GM10266 (cell line): ENCODE results near the gene PEBP1.

Experiments used
- DNase-seq: peaks from one replicate; pipeline ENCODE4 v3.0.0; 2012; ENCODE audit errors: extremely low spot score
- TF ChIP-seq, protein P1 (sequence below): IDR thresholded peaks from 2 replicates; pipeline ENCODE4 v1.5.1; 2012; ENCODE audit warnings: mild to moderate bottlenecking, low read depth; ENCODE audit not compliant: control insufficient read depth, insufficient read depth; ENCODE audit errors: missing control alignments

The PEBP1 gene

GRCh38 chr12:118135788-118136558, at the start of gene PEBP1:
Gene PEBP1 (plus strand): TSS chr12:118136124. CDS start chr12:118136210, 86 bp downstream.
- TF ChIP-seq, protein P1, sequence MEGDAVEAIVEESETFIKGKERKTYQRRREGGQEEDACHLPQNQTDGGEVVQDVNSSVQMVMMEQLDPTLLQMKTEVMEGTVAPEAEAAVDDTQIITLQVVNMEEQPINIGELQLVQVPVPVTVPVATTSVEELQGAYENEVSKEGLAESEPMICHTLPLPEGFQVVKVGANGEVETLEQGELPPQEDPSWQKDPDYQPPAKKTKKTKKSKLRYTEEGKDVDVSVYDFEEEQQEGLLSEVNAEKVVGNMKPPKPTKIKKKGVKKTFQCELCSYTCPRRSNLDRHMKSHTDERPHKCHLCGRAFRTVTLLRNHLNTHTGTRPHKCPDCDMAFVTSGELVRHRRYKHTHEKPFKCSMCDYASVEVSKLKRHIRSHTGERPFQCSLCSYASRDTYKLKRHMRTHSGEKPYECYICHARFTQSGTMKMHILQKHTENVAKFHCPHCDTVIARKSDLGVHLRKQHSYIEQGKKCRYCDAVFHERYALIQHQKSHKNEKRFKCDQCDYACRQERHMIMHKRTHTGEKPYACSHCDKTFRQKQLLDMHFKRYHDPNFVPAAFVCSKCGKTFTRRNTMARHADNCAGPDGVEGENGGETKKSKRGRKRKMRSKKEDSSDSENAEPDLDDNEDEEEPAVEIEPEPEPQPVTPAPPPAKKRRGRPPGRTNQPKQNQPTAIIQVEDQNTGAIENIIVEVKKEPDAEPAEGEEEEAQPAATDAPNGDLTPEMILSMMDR: no peak

GRCh38 chr12:118089782-118090181, 46.1 kb upstream of the PEBP1 start:
- DNase-seq: no peak
- TF ChIP-seq, protein P1: no peak

More at GRCh38 chr12:118135788-118136558, at the start of gene PEBP1:
- DNase-seq: peak; percentile 96

DNA sequence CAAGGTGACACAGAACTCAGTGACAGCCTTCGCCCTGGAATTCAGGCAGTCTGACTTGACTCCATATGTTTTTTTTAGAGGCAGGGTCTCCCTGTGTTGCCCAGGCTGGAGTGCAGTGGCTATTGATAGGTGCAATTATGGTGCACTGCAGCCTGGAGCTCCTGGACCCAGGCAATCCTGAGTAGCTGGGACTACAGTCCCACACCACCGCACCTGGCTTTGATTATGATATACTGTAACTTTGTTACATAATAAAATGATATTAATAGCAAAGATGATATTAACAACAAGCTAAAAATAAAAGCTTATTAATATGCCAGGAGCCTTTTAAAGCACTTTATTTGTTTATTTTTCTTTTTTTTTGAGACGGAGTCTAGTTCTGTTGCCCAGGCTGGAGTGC, 41.9 kb upstream of the PEBP1 start:
- TF ChIP-seq, protein P1: no peak
- no peak for DNase-seq

- TF ChIP-seq, protein P1: no peak
- DNase-seq: no peak
Observed at GRCh38 chr12:118098401-118098800, 37.5 kb upstream of the PEBP1 start.

DNA sequence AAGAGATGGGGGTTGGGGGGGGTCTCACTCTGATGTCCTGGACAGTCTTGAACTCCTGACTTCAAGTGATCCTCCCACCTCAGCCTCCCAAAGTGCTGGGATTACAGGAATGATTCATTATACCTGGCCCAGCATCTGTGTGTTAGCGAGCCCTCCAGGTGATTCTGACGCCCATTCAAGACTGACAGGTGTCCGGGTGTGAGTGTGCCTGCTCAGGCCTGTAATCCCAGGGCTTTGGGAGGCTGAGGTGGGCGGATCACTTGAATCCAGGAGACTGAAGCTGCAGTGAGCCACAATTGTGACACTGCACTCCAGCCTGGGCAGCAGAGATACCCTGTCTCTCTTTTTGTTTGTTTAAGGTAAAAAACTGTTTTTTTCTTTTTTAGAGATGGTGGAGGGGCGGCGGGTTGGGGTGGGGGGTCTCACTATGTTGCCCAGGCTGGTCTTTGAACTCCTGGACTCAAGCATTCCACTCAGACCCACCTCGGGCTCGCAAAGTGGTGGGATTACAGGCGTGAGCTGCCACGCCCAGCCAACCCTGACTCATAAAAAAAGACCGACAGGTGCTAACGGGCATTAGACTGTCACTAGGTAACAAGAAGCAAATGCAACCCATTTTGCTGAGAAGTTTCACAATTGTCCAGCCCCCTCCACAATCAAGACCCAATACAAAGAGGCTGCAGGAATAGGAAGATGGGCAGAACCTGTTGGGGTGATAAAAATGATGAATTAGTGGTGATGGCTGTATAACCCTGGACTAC, 36.8 kb upstream of the PEBP1 start:
- TF ChIP-seq, protein P1: no peak
- no peak for DNase-seq

DNA sequence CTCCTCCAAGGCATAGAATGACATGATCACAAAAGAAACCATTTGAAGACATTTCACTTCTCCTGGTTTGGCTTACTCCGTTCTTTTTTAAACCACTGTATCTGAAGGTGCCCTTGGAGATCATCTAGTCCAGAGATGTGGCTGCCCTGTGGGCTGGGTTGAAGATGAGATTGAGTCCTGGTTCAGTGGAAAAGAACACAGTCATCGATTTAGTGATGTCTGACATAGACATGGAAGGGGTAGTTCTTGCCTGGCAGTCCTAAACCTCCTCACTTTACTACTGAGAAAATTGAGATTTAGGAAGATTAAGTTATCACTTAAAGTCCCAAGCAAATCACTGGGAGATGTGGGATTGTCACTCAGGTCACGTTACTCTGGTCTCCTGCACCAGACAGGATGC, 34.9 kb upstream of the PEBP1 start:
- DNase-seq: no peak
- TF ChIP-seq, protein P1: no peak

DNA sequence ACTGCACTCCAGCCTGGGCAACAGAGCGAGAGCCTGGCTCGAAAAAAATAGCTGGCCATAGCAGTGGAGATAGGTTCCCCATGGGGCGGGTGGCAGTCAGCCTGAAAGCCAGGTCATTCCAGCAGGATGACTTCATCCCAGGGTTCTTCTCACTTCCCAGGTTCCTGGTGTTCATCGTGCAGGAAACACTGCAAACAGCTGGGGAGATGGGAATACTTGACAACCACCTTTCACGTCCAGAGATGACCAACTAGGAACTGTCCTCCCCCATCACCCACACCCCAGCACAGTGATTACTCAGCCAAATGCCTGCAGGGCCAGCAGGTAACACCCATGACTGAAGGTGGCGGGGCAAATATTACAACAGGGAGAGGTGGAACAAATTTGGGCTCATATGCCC, 33.9 kb upstream of the PEBP1 start:
- DNase-seq: no peak

More for the DNA sequence above, 33.9 kb upstream of the PEBP1 start:
- TF ChIP-seq, protein P1: no peak
